ENCODE data around the gene DPYSL3. TPM values are rescaled to one million over a fixed set of nuclear protein-coding genes. Genes with fewer than 3 reads are reported as not detected.

The DPYSL3 gene
- polyA plus RNA-seq, 1 donor from 2014 or later: 689 TPM

DNA sequence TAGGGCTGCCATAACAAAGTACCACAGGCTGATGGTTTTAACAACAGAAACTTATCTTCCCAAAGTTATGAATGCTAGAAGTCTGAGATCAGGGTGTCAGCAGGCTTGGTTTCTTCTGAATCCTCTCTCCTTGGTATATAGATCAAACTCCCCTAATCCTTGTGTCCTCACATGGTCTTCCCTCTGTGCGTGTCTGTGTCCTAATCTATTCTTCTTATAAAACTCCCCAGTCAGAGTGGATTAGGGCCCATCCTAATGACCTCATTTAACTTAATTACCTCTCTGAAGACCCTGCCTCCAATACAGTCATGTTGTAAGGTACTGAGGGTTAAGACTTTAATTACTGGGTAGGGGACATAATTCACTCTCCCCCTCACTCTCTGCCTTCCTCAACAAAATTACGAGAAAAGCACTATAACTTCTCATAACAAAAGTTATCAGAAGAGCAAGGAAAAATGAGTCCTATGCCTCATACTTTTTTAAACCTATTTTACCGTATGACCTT, 68.6 kb downstream of the DPYSL3 start:
- Histone ChIP-seq H2AFZ (ENCODE audit: low read depth, low read length) (no peak overlapping the region), H3K9me3 (ENCODE audit: low read length) (no peaks in the 10 kb centered on the region), H3K4me3 (ENCODE audit: low read length) (no peak overlapping the region), H3K27me3 (ENCODE audit: insufficient read depth, low read depth, low read length) (no peaks in the 10 kb centered on the region), H3K27ac (ENCODE audit: low read length) (no peak overlapping the region), H3K9ac (ENCODE audit: low read length) (no peak overlapping the region), H3K4me2 (ENCODE audit: low read length) (no peak overlapping the region), H4K20me1 (ENCODE audit: insufficient read depth) (peaks cover 77% of the 10 kb centered on the region), H3F3A (ENCODE audit: insufficient read depth, low read length, poor library complexity, severe bottlenecking) (peaks cover 14% of the 10 kb centered on the region), H3K79me2 (replicated peaks; ENCODE audit: insufficient read depth, low read length) (peaks cover 98% of the 10 kb centered on the region), H3K36me3 (ENCODE audit: insufficient read depth, low read length) (peaks cover 30% of the 10 kb centered on the region), H3K9me2 (ENCODE audit: insufficient read depth, low read length) (no peaks in the 10 kb centered on the region)
- no peak for TF ChIP-seq MXI1 (conservative IDR thresholded peaks at IDR 0.05; ENCODE audit: poor library complexity, severe bottlenecking)
- TF ChIP-seq SMC3 (conservative IDR thresholded peaks at IDR 0.05; ENCODE audit: poor library complexity): no peak
- no peak for TF ChIP-seq TAF1 (IDR thresholded peaks at IDR 0.05; ENCODE audit: low read depth)
- no peak for TF ChIP-seq EP300 (conservative IDR thresholded peaks at IDR 0.05; ENCODE audit: poor library complexity, severe bottlenecking)
- TF ChIP-seq EZH2 (IDR thresholded peaks at IDR 0.05; ENCODE audit: borderline replicate concordance, insufficient read depth, low read length, poor library complexity, severe bottlenecking): no peak
- no peak for TF ChIP-seq POLR2AphosphoS5 (IDR thresholded peaks at IDR 0.05)
- TF ChIP-seq, protein P1, sequence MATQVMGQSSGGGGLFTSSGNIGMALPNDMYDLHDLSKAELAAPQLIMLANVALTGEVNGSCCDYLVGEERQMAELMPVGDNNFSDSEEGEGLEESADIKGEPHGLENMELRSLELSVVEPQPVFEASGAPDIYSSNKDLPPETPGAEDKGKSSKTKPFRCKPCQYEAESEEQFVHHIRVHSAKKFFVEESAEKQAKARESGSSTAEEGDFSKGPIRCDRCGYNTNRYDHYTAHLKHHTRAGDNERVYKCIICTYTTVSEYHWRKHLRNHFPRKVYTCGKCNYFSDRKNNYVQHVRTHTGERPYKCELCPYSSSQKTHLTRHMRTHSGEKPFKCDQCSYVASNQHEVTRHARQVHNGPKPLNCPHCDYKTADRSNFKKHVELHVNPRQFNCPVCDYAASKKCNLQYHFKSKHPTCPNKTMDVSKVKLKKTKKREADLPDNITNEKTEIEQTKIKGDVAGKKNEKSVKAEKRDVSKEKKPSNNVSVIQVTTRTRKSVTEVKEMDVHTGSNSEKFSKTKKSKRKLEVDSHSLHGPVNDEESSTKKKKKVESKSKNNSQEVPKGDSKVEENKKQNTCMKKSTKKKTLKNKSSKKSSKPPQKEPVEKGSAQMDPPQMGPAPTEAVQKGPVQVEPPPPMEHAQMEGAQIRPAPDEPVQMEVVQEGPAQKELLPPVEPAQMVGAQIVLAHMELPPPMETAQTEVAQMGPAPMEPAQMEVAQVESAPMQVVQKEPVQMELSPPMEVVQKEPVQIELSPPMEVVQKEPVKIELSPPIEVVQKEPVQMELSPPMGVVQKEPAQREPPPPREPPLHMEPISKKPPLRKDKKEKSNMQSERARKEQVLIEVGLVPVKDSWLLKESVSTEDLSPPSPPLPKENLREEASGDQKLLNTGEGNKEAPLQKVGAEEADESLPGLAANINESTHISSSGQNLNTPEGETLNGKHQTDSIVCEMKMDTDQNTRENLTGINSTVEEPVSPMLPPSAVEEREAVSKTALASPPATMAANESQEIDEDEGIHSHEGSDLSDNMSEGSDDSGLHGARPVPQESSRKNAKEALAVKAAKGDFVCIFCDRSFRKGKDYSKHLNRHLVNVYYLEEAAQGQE (IDR thresholded peaks at IDR 0.05; ENCODE audit: borderline replicate concordance): no peak
- TF ChIP-seq, protein P2, sequence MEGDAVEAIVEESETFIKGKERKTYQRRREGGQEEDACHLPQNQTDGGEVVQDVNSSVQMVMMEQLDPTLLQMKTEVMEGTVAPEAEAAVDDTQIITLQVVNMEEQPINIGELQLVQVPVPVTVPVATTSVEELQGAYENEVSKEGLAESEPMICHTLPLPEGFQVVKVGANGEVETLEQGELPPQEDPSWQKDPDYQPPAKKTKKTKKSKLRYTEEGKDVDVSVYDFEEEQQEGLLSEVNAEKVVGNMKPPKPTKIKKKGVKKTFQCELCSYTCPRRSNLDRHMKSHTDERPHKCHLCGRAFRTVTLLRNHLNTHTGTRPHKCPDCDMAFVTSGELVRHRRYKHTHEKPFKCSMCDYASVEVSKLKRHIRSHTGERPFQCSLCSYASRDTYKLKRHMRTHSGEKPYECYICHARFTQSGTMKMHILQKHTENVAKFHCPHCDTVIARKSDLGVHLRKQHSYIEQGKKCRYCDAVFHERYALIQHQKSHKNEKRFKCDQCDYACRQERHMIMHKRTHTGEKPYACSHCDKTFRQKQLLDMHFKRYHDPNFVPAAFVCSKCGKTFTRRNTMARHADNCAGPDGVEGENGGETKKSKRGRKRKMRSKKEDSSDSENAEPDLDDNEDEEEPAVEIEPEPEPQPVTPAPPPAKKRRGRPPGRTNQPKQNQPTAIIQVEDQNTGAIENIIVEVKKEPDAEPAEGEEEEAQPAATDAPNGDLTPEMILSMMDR (IDR thresholded peaks at IDR 0.05; ENCODE audit: poor library complexity, severe bottlenecking): no peak
- TF ChIP-seq RAD21 (conservative IDR thresholded peaks at IDR 0.05): no peak

DNA sequence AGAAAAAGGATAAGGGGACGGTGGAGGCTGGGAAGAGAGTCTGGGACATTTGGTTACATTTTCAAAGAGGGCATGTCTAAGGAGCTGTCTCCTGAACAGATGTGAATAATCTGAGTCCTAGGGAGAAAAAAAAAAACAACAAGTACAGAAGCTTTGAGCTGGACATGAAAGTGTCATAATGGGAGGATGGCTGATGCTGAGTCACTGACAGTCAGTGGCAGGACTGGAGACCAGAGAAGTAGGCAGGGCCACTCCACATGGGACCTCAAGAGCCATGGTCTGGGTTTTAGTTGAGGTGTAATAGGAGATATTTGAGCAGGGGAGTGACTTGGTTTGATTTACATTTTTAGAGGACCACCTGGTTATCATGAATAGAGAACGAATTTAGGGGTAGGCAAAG, 70.6 kb downstream of the DPYSL3 start:
- no peak overlapping the region for H2AFZ ChIP-seq (ENCODE audit: low read depth, low read length)
- no peak overlapping the region for H3K27ac ChIP-seq (ENCODE audit: low read length)
- H3K4me3 ChIP-seq (ENCODE audit: low read length): no peak overlapping the region
- no peak overlapping the region for H3K9ac ChIP-seq (ENCODE audit: low read length)
- no peaks in the 10 kb centered on the region for H3K27me3 ChIP-seq (ENCODE audit: insufficient read depth, low read depth, low read length)
- no peaks in the 10 kb centered on the region for H3K9me2 ChIP-seq (ENCODE audit: insufficient read depth, low read length)
- no peak overlapping the region for H3K4me2 ChIP-seq (ENCODE audit: low read length)
- no peaks in the 10 kb centered on the region for H3K9me3 ChIP-seq (ENCODE audit: low read length)
- TF ChIP-seq, protein P2 (IDR thresholded peaks at IDR 0.05; ENCODE audit: poor library complexity, severe bottlenecking): no peak
- TF ChIP-seq TAF1 (IDR thresholded peaks at IDR 0.05; ENCODE audit: low read depth) (no peak), EZH2 (IDR thresholded peaks at IDR 0.05; ENCODE audit: borderline replicate concordance, insufficient read depth, low read length, poor library complexity, severe bottlenecking) (no peak), MXI1 (conservative IDR thresholded peaks at IDR 0.05; ENCODE audit: poor library complexity, severe bottlenecking) (no peak)
- H3K79me2 ChIP-seq (replicated peaks; ENCODE audit: insufficient read depth, low read length): peaks cover 98% of the 10 kb centered on the region
- H3K36me3 ChIP-seq (ENCODE audit: insufficient read depth, low read length): peaks cover 16% of the 10 kb centered on the region
- H4K20me1 ChIP-seq (ENCODE audit: insufficient read depth): peaks cover 79% of the 10 kb centered on the region
- peaks cover 6% of the 10 kb centered on the region for H3F3A ChIP-seq (ENCODE audit: insufficient read depth, low read length, poor library complexity, severe bottlenecking)
